IMR-90 (cell line): ENCODE results near the gene SCTR. TPM values are rescaled to one million over a fixed set of nuclear protein-coding genes. Genes with fewer than 3 reads are reported as not detected.

ENCODE experiments used
- ATAC-seq: fragments of 200-7000 bp; cut with Tn5 transposase; 2 replicates; pipeline ENCODE4 v1.9.1; 2020; ENCODE audit warnings: low read depth, mild to moderate bottlenecking, moderate library complexity
- BruUV-seq: library from RNA; stranded (reverse); fragments of 400-500 nt; replicated peaks from 2 replicates; lab custom pipeline; 2021; lab: Mats Ljungman, UMichigan
- CTCF ChIA-PET: fragments of 300-600 bp; formaldehyde crosslinking; extraction: SDS; loops from one replicate; lab custom pipeline; 2021; ENCODE audit warnings: antibody characterized with exemption; lab: Yijun Ruan, JAX
- POLR2A ChIA-PET: fragments of 300-600 bp; sonication (Branson Sonifier 250); formaldehyde crosslinking; loops from one replicate; lab custom pipeline; 2022; ENCODE audit warnings: antibody characterized with exemption; ENCODE audit not compliant: unreplicated experiment; lab: Charles Lee
- DNase-seq: peaks from one replicate; pipeline ENCODE4 v3.0.0; 2013
- H2AFZ ChIP-seq: replicated peaks from 2 replicates; pipeline ENCODE3; 2013; ENCODE audit warnings: low read length, mild to moderate bottlenecking; ENCODE audit not compliant: poor library complexity
- H2AK5ac ChIP-seq: 2 replicates; pipeline ENCODE4 v1.6.1; 2013; ENCODE audit warnings: low read depth, low read length, inconsistent platforms
- H2AK9ac ChIP-seq: replicated peaks from 2 replicates; pipeline ENCODE3; 2013; ENCODE audit warnings: mild to moderate bottlenecking, low read depth, low read length, moderate library complexity; ENCODE audit not compliant: poor library complexity
- H2BK120ac ChIP-seq: 2 replicates; pipeline ENCODE4 v1.6.1; 2013; ENCODE audit warnings: low read depth, low read length, inconsistent platforms
- H2BK15ac ChIP-seq: 3 replicates; pipeline ENCODE4 v1.6.1; 2013; ENCODE audit warnings: low read depth, low read length, inconsistent platforms
- H2BK20ac ChIP-seq: 2 replicates; pipeline ENCODE4 v1.6.1; 2013; ENCODE audit warnings: low read depth, mild to moderate bottlenecking, inconsistent platforms, low read length, moderate library complexity
- H2BK5ac ChIP-seq: 2 replicates; pipeline ENCODE4 v1.6.1; 2013; ENCODE audit warnings: mild to moderate bottlenecking, low read depth, low read length, inconsistent platforms; ENCODE audit not compliant: poor library complexity, severe bottlenecking
- H3K14ac ChIP-seq: replicated peaks from 2 replicates; pipeline ENCODE4 v1.6.1; 2013; ENCODE audit warnings: low read depth, low read length, inconsistent platforms
- H3K18ac ChIP-seq: 2 replicates; pipeline ENCODE4 v1.6.1; 2013; ENCODE audit warnings: low read depth, low read length, control low read depth
- H3K23ac ChIP-seq: 2 replicates; pipeline ENCODE4 v1.6.1; 2013; ENCODE audit warnings: low read depth, low read length, inconsistent platforms
- H3K27ac ChIP-seq: 2 replicates; pipeline ENCODE4 v1.5.1; 2013; ENCODE audit warnings: mild to moderate bottlenecking, control low read depth, low read length; ENCODE audit not compliant: insufficient read depth
- H3K27me3 ChIP-seq: 2 replicates; pipeline ENCODE4 v1.6.1; 2013; ENCODE audit warnings: low read length; ENCODE audit not compliant: control insufficient read depth, insufficient read depth
- H3K36me3 ChIP-seq: 2 replicates; pipeline ENCODE4 v1.6.1; 2013; ENCODE audit warnings: low read length, mixed read lengths; ENCODE audit not compliant: control insufficient read depth, insufficient read depth
- H3K4ac ChIP-seq: 2 replicates; pipeline ENCODE4 v1.6.1; 2013; ENCODE audit warnings: low read depth, low read length, inconsistent platforms
- H3K4me1 ChIP-seq: 2 replicates; pipeline ENCODE4 v1.6.1; 2013; ENCODE audit warnings: low read length, mixed read lengths; ENCODE audit not compliant: control insufficient read depth, insufficient read depth
- H3K4me2 ChIP-seq: 2 replicates; pipeline ENCODE4 v1.6.1; 2013; ENCODE audit warnings: low read depth, mild to moderate bottlenecking, control low read depth, low read length, moderate library complexity
- H3K4me3 ChIP-seq: 2 replicates; pipeline ENCODE4 v1.5.1; 2013; ENCODE audit warnings: low read depth, mild to moderate bottlenecking, control low read depth, low read length, moderate library complexity; ENCODE audit not compliant: insufficient read depth
- H3K56ac ChIP-seq: 2 replicates; pipeline ENCODE4 v1.6.1; 2013; ENCODE audit warnings: low read length, inconsistent platforms; ENCODE audit not compliant: insufficient read depth; ENCODE audit errors: extremely low read depth
- H3K79me1 ChIP-seq, 2 experiments: 2 replicates each; pipeline ENCODE4 v1.6.1; 2013; ENCODE audit warnings: low read length in 2 of 2, inconsistent platforms in 1 of 2, low read depth in 1 of 2
- H3K9ac ChIP-seq: 2 replicates; pipeline ENCODE4 v1.6.1; 2013; ENCODE audit warnings: low read depth, low read length, control low read depth
- H3K9me1 ChIP-seq: 2 replicates; pipeline ENCODE4 v1.6.1; 2013; ENCODE audit warnings: low read length, inconsistent platforms; ENCODE audit not compliant: insufficient read depth
- H3K9me3 ChIP-seq: 2 replicates; pipeline ENCODE4 v1.6.1; 2013; ENCODE audit warnings: low read length; ENCODE audit not compliant: control insufficient read depth, insufficient read depth
- H4K20me1 ChIP-seq: 2 replicates; pipeline ENCODE4 v1.6.1; 2013; ENCODE audit warnings: low read length, inconsistent platforms; ENCODE audit not compliant: insufficient read depth
- H4K5ac ChIP-seq: 2 replicates; pipeline ENCODE4 v1.6.1; 2013; ENCODE audit warnings: mild to moderate bottlenecking, low read depth, low read length, control low read depth
- H4K8ac ChIP-seq, 2 experiments: 2 replicates each; pipeline ENCODE4 v1.6.1; 2013; ENCODE audit warnings: low read depth in 2 of 2, low read length in 2 of 2, control low read depth in 1 of 2, inconsistent platforms in 1 of 2
- H4K91ac ChIP-seq: 2 replicates; pipeline ENCODE4 v1.6.1; 2013; ENCODE audit warnings: low read depth, low read length, inconsistent platforms; ENCODE audit not compliant: insufficient read depth
- BHLHE40 ChIP-seq: fragments of 150-350 bp; IDR thresholded peaks from 2 replicates; pipeline ENCODE4 v1.6.1; 2016; ENCODE audit warnings: mild to moderate bottlenecking, low read depth, low read length
- CEBPB ChIP-seq: IDR thresholded peaks from 2 replicates; pipeline ENCODE4 v1.6.1; 2012; ENCODE audit warnings: low read depth, low read length, improper control_type of control experiment
- CHD1 ChIP-seq: IDR thresholded peaks from 2 replicates; pipeline ENCODE4 v1.6.1; 2012; ENCODE audit warnings: low read depth, low read length, improper control_type of control experiment
- ELK1 ChIP-seq: fragments of 150-350 bp; IDR thresholded peaks from 2 replicates; pipeline ENCODE4 v1.6.1; 2016; ENCODE audit warnings: low read depth, mild to moderate bottlenecking, low read length, moderate library complexity, borderline replicate concordance
- FOS ChIP-seq: fragments of 150-350 bp; IDR thresholded peaks from 2 replicates; pipeline ENCODE4 v1.6.1; 2016; ENCODE audit warnings: low read depth, low read length
- MAFK ChIP-seq: IDR thresholded peaks from 2 replicates; pipeline ENCODE4 v1.6.1; 2012; ENCODE audit warnings: low read depth, low read length, improper control_type of control experiment
- MAZ ChIP-seq: IDR thresholded peaks from 2 replicates; pipeline ENCODE4 v1.6.1; 2012; ENCODE audit warnings: low read depth, mild to moderate bottlenecking, low read length, improper control_type of control experiment, moderate library complexity, borderline replicate concordance
- MXI1 ChIP-seq: IDR thresholded peaks from 2 replicates; pipeline ENCODE4 v1.6.1; 2012; ENCODE audit warnings: low read depth, mild to moderate bottlenecking, low read length, moderate library complexity, borderline replicate concordance
- POLR2A ChIP-seq: IDR thresholded peaks from 2 replicates; pipeline ENCODE4 v1.6.1; 2012; ENCODE audit warnings: mild to moderate bottlenecking, low read depth, low read length
- RAD21 ChIP-seq: IDR thresholded peaks from 2 replicates; pipeline ENCODE4 v1.6.1; 2012; ENCODE audit warnings: low read length, improper control_type of control experiment
- RCOR1 ChIP-seq: IDR thresholded peaks from 2 replicates; pipeline ENCODE4 v1.6.1; 2012; ENCODE audit warnings: mild to moderate bottlenecking, low read length, improper control_type of control experiment; ENCODE audit not compliant: insufficient replicate concordance
- RFX5 ChIP-seq: IDR thresholded peaks from 2 replicates; pipeline ENCODE4 v1.8.0; 2012; ENCODE audit warnings: low read depth, mild to moderate bottlenecking, low read length, moderate library complexity
- USF2 ChIP-seq: fragments of 150-350 bp; IDR thresholded peaks from 2 replicates; pipeline ENCODE4 v1.6.1; 2017; ENCODE audit warnings: mild to moderate bottlenecking, antibody characterized with exemption, low read length, low read depth
- WGBS, 2 experiments: methylation state at CpG; one replicate each; pipeline versions ENCODE4 v1.1.5 to v1.1.7; 2013; ENCODE audit warnings: missing lambda C conversion rate in 2 of 2; ENCODE audit not compliant: insufficient read length in 1 of 2; ENCODE audit errors: extremely low coverage in 2 of 2; 5-methylcytosine and 5-hydroxymethylcytosine counted together
- dilution Hi-C: fragments of 300-500 bp; cut with HindIII; formaldehyde crosslinking; loops from one replicate; pipeline ENCODE4 v1.14.3; 2018; ENCODE audit warnings: low sequenced_read_pairs; ENCODE audit not compliant: unreplicated experiment
- in situ Hi-C: fragments of 300-500 bp; cut with MboI; formaldehyde crosslinking; loops from 3 replicates; pipeline ENCODE4 v1.14.3; 2019; ENCODE audit warnings: low sequenced_read_pairs, inconsistent platforms, mixed read lengths
- intact Hi-C: fragments of 100-400 bp; cut with micrococcal nuclease; formaldehyde crosslinking; loops from 2 replicates; pipeline ENCODE4 v1.10.0; 2022
- polyA plus RNA-seq, 3 experiments: library from polyadenylated mRNA; depleted of rRNA; stranded (reverse); fragments of >200 nt; gene quantifications; 2 replicates each; pipeline ENCODE4 v1.2.3, GENCODE V29; 2012; ENCODE audit warnings: low replicate concordance in 1 of 3
- total RNA-seq: library from RNA; depleted of rRNA; stranded (reverse); fragments of >200 nt; gene quantifications from 2 replicates; pipeline ENCODE4 v1.2.3, GENCODE V29; 2012
- TF ChIP-seq, protein P1 (sequence below): conservative IDR thresholded peaks from 2 replicates; pipeline ENCODE4 v1.5.1; 2012; ENCODE audit warnings: mild to moderate bottlenecking, low read depth, low read length, improper control_type of control experiment

Gene SCTR
- total and polyA plus RNA-seq, 2 of the 4 experiments (the other 2 are of a cell fraction) = not detected

GRCh38 chr2:119525614-119526013, 1.3 kb upstream of the SCTR start:
- H3K56ac ChIP-seq = no peak overlapping the region
- dilution Hi-C loops (no loop called here), in situ Hi-C loops (no loop called here), intact Hi-C loops (no loop called here)
- TF ChIP-seq RCOR1 (no peak), MAZ (no peak), USF2 (no peak), CHD1 (no peak), POLR2A (no peak), MAFK (no peak), RFX5 (no peak), CEBPB (no peak), RAD21 (no peak), FOS (no peak), MXI1 (no peak), ELK1 (no peak), BHLHE40 (no peak)
- TF ChIP-seq, protein P1, sequence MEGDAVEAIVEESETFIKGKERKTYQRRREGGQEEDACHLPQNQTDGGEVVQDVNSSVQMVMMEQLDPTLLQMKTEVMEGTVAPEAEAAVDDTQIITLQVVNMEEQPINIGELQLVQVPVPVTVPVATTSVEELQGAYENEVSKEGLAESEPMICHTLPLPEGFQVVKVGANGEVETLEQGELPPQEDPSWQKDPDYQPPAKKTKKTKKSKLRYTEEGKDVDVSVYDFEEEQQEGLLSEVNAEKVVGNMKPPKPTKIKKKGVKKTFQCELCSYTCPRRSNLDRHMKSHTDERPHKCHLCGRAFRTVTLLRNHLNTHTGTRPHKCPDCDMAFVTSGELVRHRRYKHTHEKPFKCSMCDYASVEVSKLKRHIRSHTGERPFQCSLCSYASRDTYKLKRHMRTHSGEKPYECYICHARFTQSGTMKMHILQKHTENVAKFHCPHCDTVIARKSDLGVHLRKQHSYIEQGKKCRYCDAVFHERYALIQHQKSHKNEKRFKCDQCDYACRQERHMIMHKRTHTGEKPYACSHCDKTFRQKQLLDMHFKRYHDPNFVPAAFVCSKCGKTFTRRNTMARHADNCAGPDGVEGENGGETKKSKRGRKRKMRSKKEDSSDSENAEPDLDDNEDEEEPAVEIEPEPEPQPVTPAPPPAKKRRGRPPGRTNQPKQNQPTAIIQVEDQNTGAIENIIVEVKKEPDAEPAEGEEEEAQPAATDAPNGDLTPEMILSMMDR = no peak
- no peak overlapping the region for H3K14ac ChIP-seq
- H3K36me3 ChIP-seq = no peaks in the 10 kb centered on the region
- H4K91ac ChIP-seq = no peak overlapping the region
- no peak overlapping the region for H3K4me3 ChIP-seq
- no peak overlapping the region for H4K5ac ChIP-seq
- peaks cover 33% of the 10 kb centered on the region for H3K27me3 ChIP-seq
- H2BK20ac ChIP-seq = no peak overlapping the region
- no peaks in the 10 kb centered on the region for H3K79me1 ChIP-seq
- H3K9ac ChIP-seq = no peak overlapping the region
- H3K9me1 ChIP-seq = no peaks in the 10 kb centered on the region
- ChIA-PET CTCF (interaction anchor here (2.2 kb wide), 1 partner anchor 8 kb away, joined by 6 read pairs; no protein-coding TSS in a partner anchor), POLR2A (no interaction called here)
- no peak overlapping the region for H2AK9ac ChIP-seq
- no peak overlapping the region for H2AK5ac ChIP-seq
- H2AFZ ChIP-seq = no peak overlapping the region
- WGBS, 2 experiments = no CpG with 5 or more reads among the region's 4 CpGs
- no peak overlapping the region for H3K4me2 ChIP-seq
- no peaks in the 10 kb centered on the region for H3K9me3 ChIP-seq
- H3K4me1 ChIP-seq = no peaks in the 10 kb centered on the region
- no peaks in the 10 kb centered on the region for H4K20me1 ChIP-seq
- no peak overlapping the region for H3K23ac ChIP-seq
- H3K18ac ChIP-seq = no peak overlapping the region
- H2BK5ac ChIP-seq = no peak overlapping the region
- no peak overlapping the region for H3K4ac ChIP-seq
- no peak overlapping the region for H2BK15ac ChIP-seq
- BruUV-seq = no TSS peak
- no peak overlapping the region for H4K8ac ChIP-seq
- no peak overlapping the region for H2BK120ac ChIP-seq
- no peak overlapping the region for H3K27ac ChIP-seq
- DNase-seq = no peak
- ATAC-seq = no peak
